ENCODE results near the gene FAM234B. TPM values are rescaled to one million over a fixed set of nuclear protein-coding genes. Genes with fewer than 3 reads are reported as not detected.

Gene FAM234B
- total and polyA plus RNA-seq, 2 experiments from 2014 or later = 0.66 to 4.1 TPM

DNA sequence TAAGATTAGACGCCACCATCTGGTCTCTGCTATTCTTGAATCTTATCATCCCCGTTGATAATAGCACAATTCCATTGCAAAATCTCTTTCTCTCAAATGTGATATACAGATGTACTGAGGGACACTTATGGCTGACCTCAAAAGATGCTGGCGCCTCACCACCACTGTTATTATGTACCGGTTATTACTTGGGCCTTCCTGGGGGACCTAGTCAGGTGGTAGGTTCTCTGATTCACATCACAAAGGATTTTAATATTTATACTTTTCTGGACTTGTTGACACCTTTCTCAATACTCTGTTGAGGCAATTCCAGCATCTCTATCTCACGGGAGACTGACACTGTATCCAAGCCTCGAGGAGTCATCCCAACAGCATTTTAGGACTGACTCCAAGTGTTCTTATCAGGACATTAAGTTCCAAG is 21.3 kb upstream of the FAM234B start:
- Histone ChIP-seq H3K4me3 (no peak overlapping the region), H3K27ac (no peak overlapping the region), H3K79me2 (no peaks in the 10 kb centered on the region), H3K4me1 (ENCODE audit: insufficient read depth) (no peaks in the 10 kb centered on the region), H2AFZ (no peak overlapping the region), H3K4me2 (no peak overlapping the region), H3K36me3 (replicated peaks; ENCODE audit: insufficient read depth, low read depth) (no peaks in the 10 kb centered on the region), H3K9me2 (replicated peaks; ENCODE audit: insufficient read depth) (no peaks in the 10 kb centered on the region), H3K27me3 (peaks cover 2% of the 10 kb centered on the region), H3K9me3 (ENCODE audit: low read depth) (no peaks in the 10 kb centered on the region), H4K20me1 (ENCODE audit: insufficient read depth, poor library complexity, severe bottlenecking) (no peaks in the 10 kb centered on the region)
- DNase-seq (ENCODE audit: low spot score) = no peak
- TF ChIP-seq EZH2 (IDR thresholded peaks at IDR 0.05; ENCODE audit: borderline replicate concordance) (no peak), CTCF (IDR thresholded peaks at IDR 0.05; ENCODE audit: poor library complexity) (no peak), EZH2phosphoT487 (IDR thresholded peaks at IDR 0.05; ENCODE audit: low read depth, severe bottlenecking, unreplicated experiment) (no peak)
- WGBS (ENCODE audit: low lambda C conversion rate, missing lambda C conversion rate) = 77% methylated on average over 6 of the region's 6 CpGs

DNA sequence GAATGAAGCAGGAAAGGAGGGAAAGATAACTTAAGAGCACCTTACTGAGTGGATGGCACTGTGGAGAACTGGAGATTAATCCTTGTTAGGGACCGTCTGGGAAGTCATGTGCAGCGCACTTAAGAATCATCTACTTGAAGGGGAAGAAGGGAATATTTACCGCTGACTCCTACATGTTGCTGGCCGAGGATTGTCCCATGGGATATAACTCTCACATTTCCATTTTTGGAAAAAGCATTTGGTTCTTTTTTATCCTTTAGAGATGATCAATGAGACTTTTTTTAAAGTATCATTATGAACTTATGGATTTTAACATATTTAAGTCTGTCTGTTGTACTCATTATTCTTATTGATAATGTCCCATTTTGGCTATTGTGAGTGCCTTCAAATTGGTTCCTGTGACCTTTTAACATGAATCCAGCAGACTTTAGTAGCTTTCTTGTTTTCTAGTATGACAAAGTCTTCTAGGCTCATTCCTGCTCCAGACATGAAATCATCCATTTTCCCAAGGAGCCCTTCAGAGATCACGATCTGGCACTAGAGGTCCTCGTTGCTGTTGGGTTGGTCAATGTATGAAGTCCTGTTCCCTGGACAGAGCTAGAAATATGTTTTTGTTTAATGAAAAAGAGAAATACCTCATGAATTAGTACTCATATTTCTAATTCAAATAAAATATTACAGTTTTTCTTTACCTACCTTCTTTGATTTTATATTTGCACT is 20.2 kb upstream of the FAM234B start:
- no peak overlapping the region for H3K4me2 ChIP-seq
- WGBS (ENCODE audit: low lambda C conversion rate, missing lambda C conversion rate) = 78% methylated on average over 6 of the region's 6 CpGs
- no peaks in the 10 kb centered on the region for H3K4me1 ChIP-seq (ENCODE audit: insufficient read depth)
- DNase-seq (ENCODE audit: low spot score) = peak; percentile 43
- H3K79me2 ChIP-seq = no peaks in the 10 kb centered on the region
- H3K4me3 ChIP-seq = no peak overlapping the region
- H2AFZ ChIP-seq = no peak overlapping the region
- H3K27me3 ChIP-seq = peaks cover 2% of the 10 kb centered on the region
- TF ChIP-seq EZH2phosphoT487 (IDR thresholded peaks at IDR 0.05; ENCODE audit: low read depth, severe bottlenecking, unreplicated experiment) = no peak
- peak; percentile 53 for TF ChIP-seq CTCF (IDR thresholded peaks at IDR 0.05; ENCODE audit: poor library complexity)
- no peak overlapping the region for H3K27ac ChIP-seq
- no peaks in the 10 kb centered on the region for H3K36me3 ChIP-seq (replicated peaks; ENCODE audit: insufficient read depth, low read depth)
- H4K20me1 ChIP-seq (ENCODE audit: insufficient read depth, poor library complexity, severe bottlenecking) = no peaks in the 10 kb centered on the region
- no peaks in the 10 kb centered on the region for H3K9me3 ChIP-seq (ENCODE audit: low read depth)
- H3K9me2 ChIP-seq (replicated peaks; ENCODE audit: insufficient read depth) = no peaks in the 10 kb centered on the region

- no peak overlapping the region for H3K4me2 ChIP-seq
- no peaks in the 10 kb centered on the region for H3K4me1 ChIP-seq (ENCODE audit: insufficient read depth)
- no peak overlapping the region for H3K4me3 ChIP-seq
- H3K36me3 ChIP-seq (replicated peaks; ENCODE audit: insufficient read depth, low read depth) = no peaks in the 10 kb centered on the region
- H3K9me2 ChIP-seq (replicated peaks; ENCODE audit: insufficient read depth) = no peaks in the 10 kb centered on the region
- no peaks in the 10 kb centered on the region for H3K79me2 ChIP-seq
- WGBS (ENCODE audit: low lambda C conversion rate, missing lambda C conversion rate) = 89% methylated on average over 5 of the region's 5 CpGs
- no peak overlapping the region for H2AFZ ChIP-seq
- peaks cover 2% of the 10 kb centered on the region for H3K27me3 ChIP-seq
- H3K27ac ChIP-seq = no peak overlapping the region
- H3K9me3 ChIP-seq (ENCODE audit: low read depth) = no peaks in the 10 kb centered on the region
- H4K20me1 ChIP-seq (ENCODE audit: insufficient read depth, poor library complexity, severe bottlenecking) = no peaks in the 10 kb centered on the region
- no peak for TF ChIP-seq CTCF (IDR thresholded peaks at IDR 0.05; ENCODE audit: poor library complexity)
- TF ChIP-seq EZH2 (IDR thresholded peaks at IDR 0.05; ENCODE audit: borderline replicate concordance) = no peak
- no peak for TF ChIP-seq EZH2phosphoT487 (IDR thresholded peaks at IDR 0.05; ENCODE audit: low read depth, severe bottlenecking, unreplicated experiment)
- DNase-seq (ENCODE audit: low spot score) = no peak
These were observed 19.7 kb upstream of the FAM234B start for GRCh38 chr12:13024531-13024916.
